Sigmoid colon (tissue), 4 donors: ENCODE measurements around the gene GRID1.

Experiments used
- CTCF ChIP-seq, 4 experiments: fragments of 450-650 bp in 3 of 4; fragments of 200-600 bp in 1 of 4; IDR thresholded peaks; one replicate each; pipeline ENCODE4 v1.5.1; 2016 to 2019; ENCODE audit warnings: antibody characterized with exemption in 4 of 4, mild to moderate bottlenecking in 3 of 4, moderate library complexity in 2 of 4
- POLR2A ChIP-seq, 2 donors: fragments of 450-650 bp; IDR thresholded peaks; one replicate each; pipeline ENCODE4 v1.6.1; 2016; ENCODE audit warnings: antibody characterized with exemption in 2 of 2, mild to moderate bottlenecking in 2 of 2, moderate library complexity in 2 of 2
- POLR2AphosphoS5 ChIP-seq, 4 donors: sonication (generic); formaldehyde crosslinking; IDR thresholded peaks; one replicate each; pipeline ENCODE4 v1.6.1; 2017; ENCODE audit warnings: antibody characterized with exemption in 4 of 4

GRCh38 chr10:85831422-85831821 lies 535.2 kb downstream of the GRID1 start:
- TF ChIP-seq POLR2A (IDR thresholded peaks at IDR 0.05), result no peak
- no peak for TF ChIP-seq POLR2AphosphoS5 (IDR thresholded peaks at IDR 0.05)
- no peak for TF ChIP-seq CTCF (IDR thresholded peaks at IDR 0.05)
